GM12864 (cell line): ENCODE results near the gene FAM98C.

ENCODE experiments used
- DNase-seq: peaks from one replicate; pipeline ENCODE4 v3.0.0-alpha.2; 2011; ENCODE audit warnings: low read depth
- H3K4me3 ChIP-seq: 2 replicates; pipeline ENCODE4 v1.5.1; 2011; ENCODE audit warnings: mild to moderate bottlenecking, low read depth, low read length, control low read depth
- CTCF ChIP-seq: IDR thresholded peaks from 2 replicates; pipeline ENCODE4 v1.5.1; 2011; ENCODE audit warnings: low read depth, mild to moderate bottlenecking, moderate library complexity, low read length, control low read depth, inconsistent platforms; ENCODE audit errors: missing control alignments

The FAM98C gene

GRCh38 chr19:38402967-38403674 lies at the start of gene FAM98C:
Gene FAM98C, plus strand, starts transcription at chr19:38403093. Its CDS starts 61 bp downstream, at chr19:38403154.
- peak; percentile 85 for DNase-seq
- peak; percentile 85 for TF ChIP-seq CTCF
- peak within 1 kb of the TSS; percentile 75 for H3K4me3 ChIP-seq

- DNase-seq, result no peak
- no peak for TF ChIP-seq CTCF
- no peak overlapping the region for H3K4me3 ChIP-seq
These were observed 46.9 kb upstream of the FAM98C start for GRCh38 chr19:38355728-38356725.

- H3K4me3 ChIP-seq, result no peak overlapping the region
- no peak for DNase-seq
- no peak for TF ChIP-seq CTCF
These were observed 44.8 kb upstream of the FAM98C start for GRCh38 chr19:38358071-38358470.

- no peak for DNase-seq
- no peak overlapping the region for H3K4me3 ChIP-seq
- no peak for TF ChIP-seq CTCF
These were observed 43.5 kb upstream of the FAM98C start for GRCh38 chr19:38359242-38360021.

- no peak for DNase-seq
- TF ChIP-seq CTCF, result no peak
- no peak overlapping the region for H3K4me3 ChIP-seq
These were observed 42.5 kb upstream of the FAM98C start for GRCh38 chr19:38360351-38360750.

- TF ChIP-seq CTCF, result no peak
- H3K4me3 ChIP-seq, result peak overlapping the region; percentile 58
- DNase-seq, result no peak
These were observed 41.9 kb upstream of the FAM98C start for GRCh38 chr19:38360839-38361631.
